HUES6 (cell line): ENCODE results near the gene RNF150.

Experiments used
- H3K27ac ChIP-seq: 2 replicates; pipeline ENCODE4 v1.7.0; 2013; ENCODE audit warnings: low read depth, mild to moderate bottlenecking, low read length, inconsistent platforms
- H3K27me3 ChIP-seq: 2 replicates; pipeline ENCODE4 v1.6.1; 2013; ENCODE audit warnings: low read length; ENCODE audit not compliant: control insufficient read depth, insufficient read depth
- H3K36me3 ChIP-seq: 2 replicates; pipeline ENCODE4 v1.6.1; 2013; ENCODE audit warnings: low read length; ENCODE audit not compliant: control insufficient read depth, insufficient read depth
- H3K4me1 ChIP-seq: 2 replicates; pipeline ENCODE4 v1.6.1; 2013; ENCODE audit warnings: low read length; ENCODE audit not compliant: control insufficient read depth, insufficient read depth
- H3K4me3 ChIP-seq: 2 replicates; pipeline ENCODE4 v1.5.1; 2013; ENCODE audit warnings: low read depth, low read length
- H3K9ac ChIP-seq: one replicate; pipeline ENCODE4 v1.6.1; 2013; ENCODE audit warnings: mild to moderate bottlenecking, low read length
- H3K9me3 ChIP-seq: 2 replicates; pipeline ENCODE4 v1.6.1; 2013; ENCODE audit warnings: low read depth, low read length; ENCODE audit not compliant: control insufficient read depth, insufficient read depth

Gene RNF150

GRCh38 chr4:141006242-141006802 lies 126.9 kb downstream of the RNF150 start:
- H3K27ac ChIP-seq, result no peak overlapping the region
- H3K9ac ChIP-seq, result no peak overlapping the region
- no peaks in the 10 kb centered on the region for H3K36me3 ChIP-seq
- no peak overlapping the region for H3K4me3 ChIP-seq
- no peaks in the 10 kb centered on the region for H3K27me3 ChIP-seq
- H3K4me1 ChIP-seq, result no peaks in the 10 kb centered on the region
- H3K9me3 ChIP-seq, result peaks cover 3% of the 10 kb centered on the region; the same call in 1 of the 2 replicates

- no peaks in the 10 kb centered on the region for H3K4me1 ChIP-seq
- peaks cover 3% of the 10 kb centered on the region; the same call in 1 of the 2 replicates for H3K9me3 ChIP-seq
- no peak overlapping the region for H3K27ac ChIP-seq
- H3K4me3 ChIP-seq, result no peak overlapping the region
- H3K27me3 ChIP-seq, result no peaks in the 10 kb centered on the region
- H3K9ac ChIP-seq, result no peak overlapping the region
- H3K36me3 ChIP-seq, result no peaks in the 10 kb centered on the region
Observed at GRCh38 chr4:141004823-141005222, 128.4 kb downstream of the RNF150 start.

- Histone ChIP-seq H3K9ac (no peak overlapping the region), H3K36me3 (no peaks in the 10 kb centered on the region), H3K4me1 (no peaks in the 10 kb centered on the region), H3K27ac (no peak overlapping the region), H3K9me3 (no peaks in the 10 kb centered on the region), H3K27me3 (no peaks in the 10 kb centered on the region), H3K4me3 (no peak overlapping the region)
Observed at GRCh38 chr4:141003193-141003592, 130.1 kb downstream of the RNF150 start.

- no peaks in the 10 kb centered on the region for H3K9me3 ChIP-seq
- H3K9ac ChIP-seq, result no peak overlapping the region
- H3K27ac ChIP-seq, result no peak overlapping the region
- no peaks in the 10 kb centered on the region for H3K36me3 ChIP-seq
- H3K4me3 ChIP-seq, result no peak overlapping the region
- no peaks in the 10 kb centered on the region for H3K27me3 ChIP-seq
- H3K4me1 ChIP-seq, result no peaks in the 10 kb centered on the region
Observed at GRCh38 chr4:141002323-141002805, 130.9 kb downstream of the RNF150 start.

GRCh38 chr4:140996766-140997165 lies 136.5 kb downstream of the RNF150 start:
- H3K4me3 ChIP-seq, result no peak overlapping the region
- no peaks in the 10 kb centered on the region for H3K36me3 ChIP-seq
- H3K4me1 ChIP-seq, result no peaks in the 10 kb centered on the region
- no peak overlapping the region for H3K9ac ChIP-seq
- H3K27ac ChIP-seq, result no peak overlapping the region
- no peaks in the 10 kb centered on the region for H3K27me3 ChIP-seq
- no peaks in the 10 kb centered on the region for H3K9me3 ChIP-seq

- no peak overlapping the region for H3K9ac ChIP-seq
- H3K27ac ChIP-seq, result no peak overlapping the region
- H3K4me1 ChIP-seq, result no peaks in the 10 kb centered on the region
Observed at GRCh38 chr4:140995058-140995457, 138.2 kb downstream of the RNF150 start.

GRCh38 chr4:140994015-140994414 lies 139.3 kb downstream of the RNF150 start:
- no peaks in the 10 kb centered on the region for H3K36me3 ChIP-seq
- no peak overlapping the region for H3K27ac ChIP-seq
- no peaks in the 10 kb centered on the region for H3K27me3 ChIP-seq
- H3K4me3 ChIP-seq, result no peak overlapping the region
- no peak overlapping the region for H3K9ac ChIP-seq
- H3K9me3 ChIP-seq, result no peaks in the 10 kb centered on the region
- no peaks in the 10 kb centered on the region for H3K4me1 ChIP-seq

More at GRCh38 chr4:140995058-140995457, 138.2 kb downstream of the RNF150 start:
- Histone ChIP-seq H3K9me3 (no peaks in the 10 kb centered on the region), H3K36me3 (no peaks in the 10 kb centered on the region), H3K4me3 (no peak overlapping the region), H3K27me3 (no peaks in the 10 kb centered on the region)

GRCh38 chr4:140993370-140993769 lies 139.9 kb downstream of the RNF150 start:
- Histone ChIP-seq H3K27me3 (no peaks in the 10 kb centered on the region), H3K9me3 (no peaks in the 10 kb centered on the region)

GRCh38 chr4:140989944-140990343 lies 143.3 kb downstream of the RNF150 start:
- no peaks in the 10 kb centered on the region; the same call in 1 of the 2 replicates for H3K4me1 ChIP-seq
- no peak overlapping the region for H3K4me3 ChIP-seq
- H3K9me3 ChIP-seq, result no peaks in the 10 kb centered on the region
- no peak overlapping the region for H3K27ac ChIP-seq
- no peaks in the 10 kb centered on the region for H3K27me3 ChIP-seq
- no peaks in the 10 kb centered on the region for H3K36me3 ChIP-seq
- H3K9ac ChIP-seq, result no peak overlapping the region

More at GRCh38 chr4:140993370-140993769, 139.9 kb downstream of the RNF150 start:
- no peaks in the 10 kb centered on the region for H3K4me1 ChIP-seq
- no peak overlapping the region for H3K9ac ChIP-seq
- H3K36me3 ChIP-seq, result no peaks in the 10 kb centered on the region
- H3K4me3 ChIP-seq, result no peak overlapping the region
- H3K27ac ChIP-seq, result no peak overlapping the region

- no peaks in the 10 kb centered on the region; the same call in 1 of the 2 replicates for H3K4me1 ChIP-seq
- no peak overlapping the region for H3K4me3 ChIP-seq
- no peaks in the 10 kb centered on the region for H3K9me3 ChIP-seq
- H3K27ac ChIP-seq, result no peak overlapping the region
- no peaks in the 10 kb centered on the region for H3K36me3 ChIP-seq
- no peaks in the 10 kb centered on the region for H3K27me3 ChIP-seq
- H3K9ac ChIP-seq, result no peak overlapping the region
Observed at GRCh38 chr4:140986045-140986444, 147.2 kb downstream of the RNF150 start.

- no peaks in the 10 kb centered on the region for H3K9me3 ChIP-seq
- no peaks in the 10 kb centered on the region; the same call in 1 of the 2 replicates for H3K4me1 ChIP-seq
- H3K27ac ChIP-seq, result no peak overlapping the region
- no peaks in the 10 kb centered on the region for H3K27me3 ChIP-seq
- H3K4me3 ChIP-seq, result no peak overlapping the region
- H3K9ac ChIP-seq, result no peak overlapping the region
- H3K36me3 ChIP-seq, result no peaks in the 10 kb centered on the region
Observed at GRCh38 chr4:140982613-140983340, 150.5 kb downstream of the RNF150 start.
